Measurements from ENCODE around the gene ELOB.

DNA sequence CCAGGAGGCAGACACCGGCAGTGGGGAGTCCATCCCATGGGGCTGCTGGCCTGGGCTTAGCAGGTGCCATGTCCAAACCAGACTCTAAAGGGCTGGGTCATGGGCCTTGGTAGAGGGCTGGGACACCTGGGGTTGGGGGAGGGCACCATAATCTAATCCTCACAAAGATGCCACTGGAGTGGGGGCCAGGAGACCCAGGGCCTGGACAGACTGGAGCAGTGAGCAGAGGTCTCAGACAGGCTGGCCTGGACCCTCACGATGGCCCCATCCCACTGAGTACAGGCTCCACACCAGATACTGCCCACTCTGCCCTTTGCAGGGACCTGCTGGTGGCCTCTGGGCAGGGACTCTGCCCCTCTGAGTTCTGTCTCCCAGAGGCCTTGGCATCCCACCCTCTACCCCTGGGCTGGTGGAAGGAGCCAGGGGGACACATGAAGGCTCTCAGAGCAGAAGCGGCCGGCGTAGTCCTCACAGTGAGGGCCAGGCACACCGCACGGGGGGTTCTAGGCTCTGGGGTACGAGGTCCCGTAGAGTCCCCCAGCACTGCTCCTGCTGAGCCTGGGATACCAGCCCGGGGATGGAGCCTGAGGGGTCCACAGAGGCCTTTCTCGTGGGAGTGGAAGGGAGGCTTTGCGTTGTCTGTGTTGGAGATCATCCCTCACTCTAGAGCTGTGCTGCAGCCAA is 34.6 kb downstream of the ELOB start:
- TF ChIP-seq TCF12 (IDR thresholded peaks at IDR 0.05; ENCODE audit: low read depth, low read length) = no peak
- TF ChIP-seq ZNF384 (IDR thresholded peaks at IDR 0.05; ENCODE audit: borderline replicate concordance, low read depth, low read length) = no peak
- TF ChIP-seq RAD21 (IDR thresholded peaks at IDR 0.05; ENCODE audit: insufficient read depth, low read depth, low read length) = no peak
- no peak for TF ChIP-seq RUNX3 (IDR thresholded peaks at IDR 0.05; ENCODE audit: low read length)
- no peak for TF ChIP-seq NRF1 (conservative IDR thresholded peaks at IDR 0.05; ENCODE audit: low read depth, low read length)
- TF ChIP-seq EGR1 (IDR thresholded peaks at IDR 0.05; ENCODE audit: borderline replicate concordance in 1 of 2, low read depth in 2 of 2, low read length in 2 of 2) = no peak
